Right cardiac atrium (tissue), 5 donors: Measurements from ENCODE around the gene ZNF12. TPM values are rescaled to one million over a fixed set of nuclear protein-coding genes. Genes with fewer than 3 reads are reported as not detected.

Experiments used
- polyA plus RNA-seq: library from polyadenylated mRNA; stranded (reverse); fragments of 200-250 nt; gene quantifications from one replicate; pipeline ENCODE4 v1.2.3, GENCODE V29; 2013
- total RNA-seq, 4 donors: library from RNA; stranded (reverse); fragmentation: NEBNext Ultra II Directional; extraction: Animal tissue kit (Norgen Biotek cat#: 25700); gene quantifications; one replicate each; pipeline ENCODE4 v1.2.1, GENCODE V29; 2021
- donor health status: healthy with polysubstance abuse.
- donor health status: DM: no; HTN: yes; CAD: no.
- donor health status: DM: no; HTN: no; CAD: no.
- donor health status: DM: no; HTN: yes; CAD: no; lungs with severe emphysema.
- donor health status: DM: yes; HTN: yes; CAD: no.

Gene ZNF12
- total and polyA plus RNA-seq, 5 donors = 9.6 to 25.3 (median 18.8) TPM

Other genes with a start within 250 kb of the ZNF12 start
- gene KDELR2, start 222.8 kb downstream of the ZNF12 start, total RNA-seq = 100 to 1,000 TPM in 1 of 4 donors, 10 to 100 TPM in 3; 56.0 to 114 (median 79.5) TPM
- 58.1 TPM for gene KDELR2, start 222.8 kb downstream of the ZNF12 start, polyA plus RNA-seq
- gene GRID2IP, start 155.5 kb downstream of the ZNF12 start, total RNA-seq = under 1 TPM in 2 of 4 donors, not detected in 2; 0.09 to 0.20 TPM
- gene GRID2IP, start 155.5 kb downstream of the ZNF12 start, polyA plus RNA-seq = 0.05 TPM
- gene ZDHHC4, start 129.5 kb downstream of the ZNF12 start, total RNA-seq = 10 to 100 TPM; 43.0 to 51.7 (median 46.3) TPM
- gene ZDHHC4, start 129.5 kb downstream of the ZNF12 start, polyA plus RNA-seq = 37.1 TPM
- 10 to 100 TPM; 15.6 to 18.7 (median 17.3) TPM for gene INTS15, start 116.9 kb downstream of the ZNF12 start, total RNA-seq
- gene INTS15, start 116.9 kb downstream of the ZNF12 start, polyA plus RNA-seq = 9.4 TPM
- 10 to 100 TPM; 12.4 to 20.6 (median 17.2) TPM for gene ZNF853, start 91.3 kb downstream of the ZNF12 start, total RNA-seq
- gene ZNF853, start 91.3 kb downstream of the ZNF12 start, polyA plus RNA-seq = 8.2 TPM
- 10 to 100 TPM; 14.8 to 20.7 (median 17.3) TPM for gene ZNF316, start 69.6 kb downstream of the ZNF12 start, total RNA-seq
- 11.7 TPM for gene ZNF316, start 69.6 kb downstream of the ZNF12 start, polyA plus RNA-seq
- gene RSPH10B2, start 47.2 kb upstream of the ZNF12 start, total RNA-seq = under 1 TPM in 3 of 4 donors, not detected in 1; 0.24 to 0.34 (median 0.25) TPM
- not detected for gene RSPH10B2, start 47.2 kb upstream of the ZNF12 start, polyA plus RNA-seq
- 10 to 100 TPM; 30.9 to 51.3 (median 41.2) TPM for gene CCZ1B, start 119.3 kb upstream of the ZNF12 start, total RNA-seq
- 22.6 TPM for gene CCZ1B, start 119.3 kb upstream of the ZNF12 start, polyA plus RNA-seq